GM19035 (cell line): ENCODE data around the gene CCDC12.

Experiments used
- ATAC-seq: cut with Tn5 transposase; IDR thresholded peaks from one replicate; pipeline ENCODE4 v1.9.1; 2021; ENCODE audit not compliant: unreplicated experiment

Gene CCDC12

GRCh38 chr3:46976326-46977190, at the start of gene CCDC12:
Gene CCDC12, minus strand, starts transcription at chr3:46976745. Its CDS starts 13 bp downstream, at chr3:46976732.
- peak; percentile 71 for ATAC-seq

DNA sequence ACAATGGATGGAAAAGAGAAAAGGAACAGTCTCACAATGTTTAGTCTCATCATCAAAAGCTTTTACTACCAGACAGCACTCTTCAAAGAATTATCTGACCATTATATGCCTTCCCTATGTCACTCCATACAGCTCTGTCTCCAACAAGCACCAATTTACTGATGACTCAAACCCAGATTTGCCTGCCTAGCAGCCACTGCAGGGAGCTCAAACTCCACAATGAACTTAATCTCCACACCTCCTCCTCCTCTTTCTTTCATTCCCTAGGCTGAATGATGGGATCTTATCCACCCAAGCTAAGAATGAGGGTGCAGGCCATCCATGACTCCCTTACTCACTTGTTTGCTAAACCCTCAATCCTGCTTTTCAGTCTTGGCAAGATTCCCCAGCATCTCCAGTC, 48.4 kb upstream of the CCDC12 start:
- ATAC-seq = no peak

GRCh38 chr3:47022641-47023071, 46.1 kb upstream of the CCDC12 start:
- no peak for ATAC-seq

- ATAC-seq = no peak
Measured at GRCh38 chr3:47020311-47020710, 43.8 kb upstream of the CCDC12 start.

GRCh38 chr3:47019201-47019600, 42.7 kb upstream of the CCDC12 start:
- no peak for ATAC-seq

- no peak for ATAC-seq
Measured at GRCh38 chr3:47018269-47018611, 41.7 kb upstream of the CCDC12 start.

- no peak for ATAC-seq
Measured at GRCh38 chr3:47017504-47018268, 41.1 kb upstream of the CCDC12 start.

DNA sequence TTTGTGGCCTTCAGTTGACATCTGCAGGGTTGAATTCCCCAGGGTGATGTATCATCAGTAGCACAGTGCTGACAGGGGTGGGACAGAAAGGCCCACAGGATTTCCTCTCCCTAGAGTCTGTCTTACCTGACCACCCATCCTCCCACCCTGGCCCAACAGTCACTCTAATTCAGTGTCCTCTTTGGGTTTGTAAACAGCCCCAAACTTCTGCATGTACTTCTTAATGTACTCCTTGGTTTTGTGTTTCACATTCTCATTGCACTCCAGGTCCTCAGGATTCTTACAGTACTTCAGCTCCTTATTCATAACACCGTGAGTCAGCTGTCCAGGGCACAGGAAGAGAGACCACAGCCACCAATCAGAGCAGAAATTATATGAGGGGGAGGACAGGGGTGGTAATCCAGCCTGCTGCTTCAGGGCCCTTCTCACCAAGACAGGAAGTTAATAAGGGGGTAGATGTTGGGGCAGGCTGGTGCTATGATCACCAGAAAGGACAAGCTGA, 40.4 kb upstream of the CCDC12 start:
- ATAC-seq = no peak

GRCh38 chr3:47016086-47016933, 39.8 kb upstream of the CCDC12 start:
- ATAC-seq = no peak

DNA sequence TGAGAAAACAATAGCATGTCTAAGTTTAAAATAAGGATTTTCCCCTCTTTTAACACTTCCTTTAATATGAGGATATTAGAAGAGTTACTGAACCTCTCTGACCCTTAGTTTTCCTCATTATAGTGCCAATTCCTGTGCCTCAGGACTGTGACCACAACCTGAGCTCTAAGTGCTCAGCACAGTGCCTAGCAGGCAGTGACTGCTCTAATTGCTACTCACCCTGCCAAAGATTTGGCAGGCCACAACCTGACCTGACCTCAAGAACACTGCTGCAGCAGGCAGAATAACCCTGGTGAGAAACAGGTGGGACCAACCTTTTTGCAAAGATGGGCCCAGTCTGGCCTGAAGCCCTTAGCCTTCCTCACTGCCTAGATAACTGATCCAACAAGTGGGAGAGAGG, 38.6 kb upstream of the CCDC12 start:
- ATAC-seq = no peak

DNA sequence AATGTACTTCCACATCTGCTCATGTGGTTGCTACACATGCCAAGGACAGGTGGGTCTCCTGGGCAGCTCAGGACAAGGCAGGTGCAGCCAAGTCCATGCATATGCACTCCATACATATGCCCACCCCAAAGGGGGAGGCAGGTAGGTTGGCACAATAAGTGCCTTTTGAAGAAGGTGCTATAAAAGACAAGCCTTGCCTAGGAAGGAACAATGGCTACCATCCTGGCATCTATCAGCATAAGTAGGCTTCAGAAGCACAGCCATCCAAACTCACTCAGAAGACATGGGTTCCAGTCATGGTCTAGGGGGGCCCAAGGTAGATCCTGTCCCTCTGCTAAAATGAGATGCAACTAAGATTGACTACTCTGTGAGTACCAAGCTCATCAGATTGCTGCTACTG, 37.5 kb upstream of the CCDC12 start:
- no peak for ATAC-seq

DNA sequence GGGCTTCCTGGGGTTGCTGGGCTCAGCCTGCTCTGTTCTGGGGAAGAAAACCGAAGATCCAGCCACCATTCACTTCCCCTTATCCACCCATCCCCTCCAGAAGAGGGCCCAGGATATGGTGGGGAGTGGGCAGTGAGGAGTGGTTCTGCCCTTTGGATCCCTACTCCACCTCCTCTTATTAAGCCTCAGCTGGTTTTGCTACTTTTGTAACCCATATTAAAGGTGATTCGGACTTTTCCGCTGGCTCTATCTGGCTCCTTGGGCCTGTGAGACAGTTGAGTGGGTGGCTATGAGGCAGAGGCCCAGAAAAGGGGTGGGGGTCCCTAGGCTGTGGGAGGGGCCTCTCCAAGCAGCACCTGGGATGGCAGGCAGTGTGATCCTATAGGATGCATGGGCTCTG, 36.7 kb upstream of the CCDC12 start:
- no peak for ATAC-seq

GRCh38 chr3:47012342-47013230, 36.0 kb upstream of the CCDC12 start:
- ATAC-seq = no peak

GRCh38 chr3:47011371-47011770, 34.8 kb upstream of the CCDC12 start:
- no peak for ATAC-seq

- no peak for ATAC-seq
Measured at GRCh38 chr3:47010910-47011309, 34.4 kb upstream of the CCDC12 start.

DNA sequence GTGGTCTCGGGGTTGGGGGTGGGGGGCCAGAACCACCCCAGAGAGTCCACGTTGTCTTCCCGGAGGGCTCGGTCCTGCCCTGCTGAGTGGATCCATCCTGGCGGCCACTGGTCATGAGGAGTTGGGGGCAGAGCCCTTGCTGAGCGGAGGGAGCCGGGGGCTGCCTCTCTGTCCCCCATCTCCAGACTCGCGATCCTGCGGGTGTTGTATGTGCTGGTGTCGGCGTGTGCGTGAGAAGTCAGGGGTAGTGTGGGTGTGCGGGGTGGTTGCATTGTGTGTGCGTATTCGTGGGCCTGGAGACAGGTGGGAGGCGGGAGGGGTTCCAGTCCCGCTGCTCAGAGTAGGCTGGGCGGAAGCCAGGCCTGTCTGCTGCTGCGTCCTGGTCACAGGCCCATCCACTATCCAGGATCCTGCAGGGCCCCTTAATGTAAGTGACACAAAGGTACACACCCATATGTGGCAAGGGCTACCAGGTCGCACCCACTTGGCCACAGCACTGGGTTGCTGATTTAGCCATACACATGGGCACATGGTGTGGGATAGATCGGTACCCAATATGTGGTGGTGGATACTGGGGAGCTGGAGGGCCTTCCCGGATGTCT, 33.7 kb upstream of the CCDC12 start:
- ATAC-seq = no peak

DNA sequence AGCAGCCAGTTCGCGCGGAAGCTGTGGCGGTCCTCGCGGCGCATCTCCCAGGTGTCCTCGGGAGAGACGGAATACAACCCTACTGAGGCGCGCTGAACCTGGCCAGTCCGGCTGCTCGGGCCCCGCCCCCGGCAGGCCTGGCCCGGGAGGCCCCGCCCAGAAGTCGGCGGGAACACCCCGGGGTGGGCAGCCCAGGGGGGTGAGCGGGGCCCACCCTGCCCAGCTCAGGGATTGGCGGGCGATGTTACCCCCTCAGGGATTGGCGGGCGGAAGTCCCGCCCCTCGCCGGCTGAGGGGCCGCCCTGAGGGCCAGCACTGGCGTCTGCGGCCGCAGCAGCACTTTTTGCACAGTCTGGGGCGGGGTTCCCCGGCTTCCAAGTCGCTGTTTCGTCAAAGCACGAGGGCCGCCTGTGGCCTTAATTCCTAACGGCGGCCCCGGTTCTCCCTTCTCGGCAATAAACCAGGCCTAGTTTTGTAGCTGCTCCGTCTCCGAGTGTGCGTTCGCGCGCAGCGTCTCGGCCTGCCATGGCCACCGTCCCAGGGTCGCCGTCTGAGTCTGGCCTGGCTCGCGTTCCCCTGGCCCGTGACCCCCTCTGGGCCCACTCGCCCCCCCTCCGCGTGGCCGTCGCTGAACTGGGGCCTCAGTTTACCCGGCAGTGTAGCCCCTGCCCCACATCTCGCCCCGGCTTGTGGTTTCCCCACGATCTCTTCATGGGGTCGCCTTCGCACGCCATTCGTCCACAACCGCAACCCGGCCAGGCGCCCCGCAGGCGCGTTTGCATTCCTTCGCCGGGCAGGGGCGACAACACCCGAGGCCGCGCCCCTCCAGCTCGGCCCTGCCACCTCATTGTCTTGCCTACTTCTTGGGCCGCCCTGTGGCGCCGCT, 32.9 kb upstream of the CCDC12 start:
- ATAC-seq = peak; percentile 88

GRCh38 chr3:47008851-47009224, 32.3 kb upstream of the CCDC12 start:
- ATAC-seq = no peak
